ENCODE data around the gene ZNF574. TPM values are rescaled to one million over a fixed set of nuclear protein-coding genes. Genes with fewer than 3 reads are reported as not detected.
"Not testable (repeated sequence)": the region's sequence is repeated elsewhere in the genome, so short reads cannot be mapped to it uniquely, and the experiment has no call there.

Gene ZNF574
- total RNA-seq, 1 experiment from 2014 or later, result 35.6 TPM

DNA sequence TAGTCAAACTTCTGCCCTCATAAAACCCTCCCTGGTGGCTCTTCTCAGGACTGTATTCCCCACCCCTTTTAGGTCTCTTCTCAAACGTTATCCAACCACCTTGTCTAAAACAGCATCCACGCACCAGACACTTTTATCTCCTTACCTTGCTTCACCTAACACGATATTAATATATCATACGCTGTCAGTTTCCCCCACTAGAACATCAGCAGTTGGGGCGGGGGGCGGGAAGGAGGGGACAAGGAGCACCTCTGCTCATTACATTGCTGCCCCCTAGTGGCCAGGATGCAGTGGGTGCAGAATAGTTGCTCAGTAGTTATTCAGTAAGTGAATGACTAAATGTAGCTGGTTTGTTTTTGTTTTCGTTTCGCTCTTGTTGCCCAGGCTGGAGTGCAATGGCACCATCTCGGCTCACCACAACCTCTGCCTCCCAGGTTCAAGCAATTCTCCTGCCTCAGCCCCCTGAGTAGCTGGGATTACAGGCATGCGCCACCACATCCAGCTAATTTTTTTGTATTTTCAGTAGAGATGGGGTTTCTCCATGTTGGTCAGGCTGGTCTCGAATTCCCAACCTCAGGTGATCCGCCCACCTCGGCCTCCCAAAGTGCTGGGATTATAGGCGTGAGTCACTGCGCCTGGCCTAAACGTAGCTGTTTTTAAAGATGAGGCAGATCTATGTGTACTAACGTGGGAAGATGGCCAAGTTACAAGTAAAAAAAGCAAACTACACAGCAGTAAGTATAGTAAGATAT lies 41.1 kb upstream of the ZNF574 start:
- H2BK15ac ChIP-seq (ENCODE audit: low read depth, low read length); H4K91ac ChIP-seq (ENCODE audit: insufficient read length, low read depth, low read length); H3K18ac ChIP-seq (ENCODE audit: insufficient read length, low read depth, low read length); H3K79me2 ChIP-seq (ENCODE audit: insufficient read depth, low read length); H4K8ac ChIP-seq (replicated peaks; ENCODE audit: insufficient read length, low read depth, low read length); H2BK120ac ChIP-seq (ENCODE audit: low read depth, low read length, poor library complexity, severe bottlenecking); H3K27me3 Mint-ChIP-seq (ENCODE audit: low read depth); H3K9ac ChIP-seq (ENCODE audit: extremely low read depth, insufficient read length, low read length); H3K23ac ChIP-seq (ENCODE audit: insufficient read length, low read depth, low read length); H3K9me3 Mint-ChIP-seq; H4K20me1 ChIP-seq (ENCODE audit: control insufficient read depth, insufficient read depth, insufficient read length); H3K4me2 ChIP-seq (ENCODE audit: insufficient read depth, insufficient read length, low read length); H3K23me2 ChIP-seq (ENCODE audit: insufficient read length, low read depth, low read length, poor library complexity, severe bottlenecking); H3K4ac ChIP-seq (ENCODE audit: low read depth, low read length); H2AK5ac ChIP-seq (ENCODE audit: insufficient read length, low read length); H3K27me3 ChIP-seq (ENCODE audit: insufficient read depth, low read length); H4K5ac ChIP-seq (ENCODE audit: insufficient read length, low read depth, low read length); H2BK20ac ChIP-seq (ENCODE audit: low read depth, low read length, poor library complexity, severe bottlenecking); H2BK12ac ChIP-seq (ENCODE audit: insufficient read length, low read depth, low read length); H3K56ac ChIP-seq (ENCODE audit: insufficient read length, low read depth, low read length); H3K79me1 ChIP-seq (ENCODE audit: insufficient read depth, low read depth, low read length, poor library complexity, severe bottlenecking); H3K4me1 ChIP-seq (ENCODE audit: insufficient read depth, low read length); H3T11ph ChIP-seq (ENCODE audit: low read length); H2AFZ ChIP-seq (ENCODE audit: low read length); H2BK5ac ChIP-seq (ENCODE audit: insufficient read length, low read length); H3K9me3 ChIP-seq (ENCODE audit: control insufficient read depth, low read depth, low read length); H3K14ac ChIP-seq (ENCODE audit: insufficient read depth, low read length): not testable (repeated sequence)
- peak; percentile 81 for DNase-seq
- no CpG with 5 or more reads among the region's 17 CpGs for WGBS (ENCODE audit: extremely low coverage, insufficient read length, low lambda C conversion rate)
- TF ChIP-seq, protein P1, sequence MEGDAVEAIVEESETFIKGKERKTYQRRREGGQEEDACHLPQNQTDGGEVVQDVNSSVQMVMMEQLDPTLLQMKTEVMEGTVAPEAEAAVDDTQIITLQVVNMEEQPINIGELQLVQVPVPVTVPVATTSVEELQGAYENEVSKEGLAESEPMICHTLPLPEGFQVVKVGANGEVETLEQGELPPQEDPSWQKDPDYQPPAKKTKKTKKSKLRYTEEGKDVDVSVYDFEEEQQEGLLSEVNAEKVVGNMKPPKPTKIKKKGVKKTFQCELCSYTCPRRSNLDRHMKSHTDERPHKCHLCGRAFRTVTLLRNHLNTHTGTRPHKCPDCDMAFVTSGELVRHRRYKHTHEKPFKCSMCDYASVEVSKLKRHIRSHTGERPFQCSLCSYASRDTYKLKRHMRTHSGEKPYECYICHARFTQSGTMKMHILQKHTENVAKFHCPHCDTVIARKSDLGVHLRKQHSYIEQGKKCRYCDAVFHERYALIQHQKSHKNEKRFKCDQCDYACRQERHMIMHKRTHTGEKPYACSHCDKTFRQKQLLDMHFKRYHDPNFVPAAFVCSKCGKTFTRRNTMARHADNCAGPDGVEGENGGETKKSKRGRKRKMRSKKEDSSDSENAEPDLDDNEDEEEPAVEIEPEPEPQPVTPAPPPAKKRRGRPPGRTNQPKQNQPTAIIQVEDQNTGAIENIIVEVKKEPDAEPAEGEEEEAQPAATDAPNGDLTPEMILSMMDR (conservative IDR thresholded peaks at IDR 0.05), result peak; percentile 96
- peaks cover 24 to 32% of the 10 kb centered on the region in 2 experiments for H3K4me1 Mint-ChIP-seq
- H3K36me3 Mint-ChIP-seq (ENCODE audit: insufficient read depth in 1 of 3, low read depth in 3 of 3), result peaks cover 28 to 51% (median 42%) of the 10 kb centered on the region in 3 experiments
- H3K27ac Mint-ChIP-seq, result peak overlapping the region; percentile 94 to 96 (median 95)
- H3K27ac ChIP-seq (ENCODE audit: insufficient read length, low read depth, low read length), result peak overlapping the region; percentile 25
- H3K4me3 Mint-ChIP-seq, result peak overlapping the region; percentile 43 to 64

Data from H9 (cell line).